ENCODE measurements around the gene TRIM71.

DNA sequence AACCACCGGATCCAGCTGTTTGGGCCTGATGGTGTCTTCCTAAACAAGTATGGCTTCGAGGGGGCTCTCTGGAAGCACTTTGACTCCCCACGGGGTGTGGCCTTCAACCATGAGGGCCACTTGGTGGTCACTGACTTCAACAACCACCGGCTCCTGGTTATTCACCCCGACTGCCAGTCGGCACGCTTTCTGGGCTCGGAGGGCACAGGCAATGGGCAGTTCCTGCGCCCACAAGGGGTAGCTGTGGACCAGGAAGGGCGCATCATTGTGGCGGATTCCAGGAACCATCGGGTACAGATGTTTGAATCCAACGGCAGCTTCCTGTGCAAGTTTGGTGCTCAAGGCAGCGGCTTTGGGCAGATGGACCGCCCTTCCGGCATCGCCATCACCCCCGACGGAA lies 73.6 kb downstream of the TRIM71 start:
- TF ChIP-seq, protein P1, sequence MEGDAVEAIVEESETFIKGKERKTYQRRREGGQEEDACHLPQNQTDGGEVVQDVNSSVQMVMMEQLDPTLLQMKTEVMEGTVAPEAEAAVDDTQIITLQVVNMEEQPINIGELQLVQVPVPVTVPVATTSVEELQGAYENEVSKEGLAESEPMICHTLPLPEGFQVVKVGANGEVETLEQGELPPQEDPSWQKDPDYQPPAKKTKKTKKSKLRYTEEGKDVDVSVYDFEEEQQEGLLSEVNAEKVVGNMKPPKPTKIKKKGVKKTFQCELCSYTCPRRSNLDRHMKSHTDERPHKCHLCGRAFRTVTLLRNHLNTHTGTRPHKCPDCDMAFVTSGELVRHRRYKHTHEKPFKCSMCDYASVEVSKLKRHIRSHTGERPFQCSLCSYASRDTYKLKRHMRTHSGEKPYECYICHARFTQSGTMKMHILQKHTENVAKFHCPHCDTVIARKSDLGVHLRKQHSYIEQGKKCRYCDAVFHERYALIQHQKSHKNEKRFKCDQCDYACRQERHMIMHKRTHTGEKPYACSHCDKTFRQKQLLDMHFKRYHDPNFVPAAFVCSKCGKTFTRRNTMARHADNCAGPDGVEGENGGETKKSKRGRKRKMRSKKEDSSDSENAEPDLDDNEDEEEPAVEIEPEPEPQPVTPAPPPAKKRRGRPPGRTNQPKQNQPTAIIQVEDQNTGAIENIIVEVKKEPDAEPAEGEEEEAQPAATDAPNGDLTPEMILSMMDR (IDR thresholded peaks at IDR 0.05; ENCODE audit: borderline replicate concordance, extremely low read depth, low read length, poor library complexity, severe bottlenecking), result no peak
- no peak for TF ChIP-seq EZH2 (IDR thresholded peaks at IDR 0.05; ENCODE audit: borderline replicate concordance, low read depth, low read length, severe bottlenecking)

All from DND-41 (cell line).